ENCODE results near the gene COG1.

COG1 gene

DNA sequence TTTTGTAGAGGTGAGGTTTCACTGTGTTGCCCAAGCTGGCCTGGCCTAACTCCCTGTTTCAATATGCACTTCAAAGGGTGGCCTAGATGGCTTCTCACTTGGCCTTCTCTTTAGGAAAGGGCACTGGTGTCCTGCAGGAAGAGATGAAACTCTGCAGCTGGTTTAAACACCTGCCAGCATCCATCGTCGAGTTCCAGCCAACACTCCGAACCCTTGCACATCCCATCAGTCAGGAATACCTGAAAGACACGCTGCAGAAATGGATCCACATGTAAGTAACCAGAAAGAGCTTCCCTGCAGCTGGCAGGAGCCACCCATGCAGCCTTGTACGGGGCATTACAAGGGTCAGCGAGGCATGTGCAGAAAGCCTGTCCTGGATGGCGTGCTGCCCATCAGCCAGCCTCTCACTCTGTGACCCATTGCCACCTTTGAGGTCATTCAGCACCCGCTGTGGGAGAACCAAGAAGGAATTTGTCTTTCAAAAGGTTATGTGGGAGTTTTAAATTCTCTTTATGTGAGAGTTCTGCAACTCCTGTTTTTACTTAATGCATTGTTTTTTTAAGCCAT is 7.0 kb downstream of the COG1 start:
- no peak for DNase-seq (ENCODE audit: low spot score)
- TF ChIP-seq, protein P1, sequence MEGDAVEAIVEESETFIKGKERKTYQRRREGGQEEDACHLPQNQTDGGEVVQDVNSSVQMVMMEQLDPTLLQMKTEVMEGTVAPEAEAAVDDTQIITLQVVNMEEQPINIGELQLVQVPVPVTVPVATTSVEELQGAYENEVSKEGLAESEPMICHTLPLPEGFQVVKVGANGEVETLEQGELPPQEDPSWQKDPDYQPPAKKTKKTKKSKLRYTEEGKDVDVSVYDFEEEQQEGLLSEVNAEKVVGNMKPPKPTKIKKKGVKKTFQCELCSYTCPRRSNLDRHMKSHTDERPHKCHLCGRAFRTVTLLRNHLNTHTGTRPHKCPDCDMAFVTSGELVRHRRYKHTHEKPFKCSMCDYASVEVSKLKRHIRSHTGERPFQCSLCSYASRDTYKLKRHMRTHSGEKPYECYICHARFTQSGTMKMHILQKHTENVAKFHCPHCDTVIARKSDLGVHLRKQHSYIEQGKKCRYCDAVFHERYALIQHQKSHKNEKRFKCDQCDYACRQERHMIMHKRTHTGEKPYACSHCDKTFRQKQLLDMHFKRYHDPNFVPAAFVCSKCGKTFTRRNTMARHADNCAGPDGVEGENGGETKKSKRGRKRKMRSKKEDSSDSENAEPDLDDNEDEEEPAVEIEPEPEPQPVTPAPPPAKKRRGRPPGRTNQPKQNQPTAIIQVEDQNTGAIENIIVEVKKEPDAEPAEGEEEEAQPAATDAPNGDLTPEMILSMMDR (IDR thresholded peaks at IDR 0.05; ENCODE audit: extremely low read depth, insufficient read depth, missing control alignments): no peak
- in situ Hi-C loops (cut with MboI; ENCODE audit: low pct_unique_long_range_greater_than_20kb, low sequenced_read_pairs, unreplicated experiment): loop anchor here (25.0 kb wide), 2 partner anchors 463 to 638 kb away; no protein-coding TSS in a partner anchor

DNA sequence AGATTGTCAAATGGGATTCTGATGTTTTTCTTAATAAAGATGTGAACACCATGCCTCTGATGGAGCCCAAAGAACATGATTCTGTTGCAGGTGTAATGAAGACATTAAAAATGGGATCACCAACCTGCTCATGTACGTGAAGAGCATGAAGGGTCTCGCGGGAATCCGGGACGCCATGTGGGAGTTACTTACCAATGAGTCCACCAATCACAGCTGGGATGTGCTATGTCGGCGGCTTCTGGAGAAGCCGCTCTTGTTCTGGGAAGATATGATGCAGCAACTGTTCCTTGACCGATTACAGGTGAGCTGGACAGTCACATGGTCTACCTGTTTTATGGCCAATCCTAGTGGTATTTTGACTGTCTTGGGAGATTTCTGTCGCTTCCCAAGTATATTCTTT is 7.6 kb downstream of the COG1 start:
- in situ Hi-C loops (cut with MboI; ENCODE audit: low pct_unique_long_range_greater_than_20kb, low sequenced_read_pairs, unreplicated experiment): no loop called here
- DNase-seq (ENCODE audit: low spot score): no peak
- TF ChIP-seq, protein P1 (IDR thresholded peaks at IDR 0.05; ENCODE audit: extremely low read depth, insufficient read depth, missing control alignments): no peak

DNA sequence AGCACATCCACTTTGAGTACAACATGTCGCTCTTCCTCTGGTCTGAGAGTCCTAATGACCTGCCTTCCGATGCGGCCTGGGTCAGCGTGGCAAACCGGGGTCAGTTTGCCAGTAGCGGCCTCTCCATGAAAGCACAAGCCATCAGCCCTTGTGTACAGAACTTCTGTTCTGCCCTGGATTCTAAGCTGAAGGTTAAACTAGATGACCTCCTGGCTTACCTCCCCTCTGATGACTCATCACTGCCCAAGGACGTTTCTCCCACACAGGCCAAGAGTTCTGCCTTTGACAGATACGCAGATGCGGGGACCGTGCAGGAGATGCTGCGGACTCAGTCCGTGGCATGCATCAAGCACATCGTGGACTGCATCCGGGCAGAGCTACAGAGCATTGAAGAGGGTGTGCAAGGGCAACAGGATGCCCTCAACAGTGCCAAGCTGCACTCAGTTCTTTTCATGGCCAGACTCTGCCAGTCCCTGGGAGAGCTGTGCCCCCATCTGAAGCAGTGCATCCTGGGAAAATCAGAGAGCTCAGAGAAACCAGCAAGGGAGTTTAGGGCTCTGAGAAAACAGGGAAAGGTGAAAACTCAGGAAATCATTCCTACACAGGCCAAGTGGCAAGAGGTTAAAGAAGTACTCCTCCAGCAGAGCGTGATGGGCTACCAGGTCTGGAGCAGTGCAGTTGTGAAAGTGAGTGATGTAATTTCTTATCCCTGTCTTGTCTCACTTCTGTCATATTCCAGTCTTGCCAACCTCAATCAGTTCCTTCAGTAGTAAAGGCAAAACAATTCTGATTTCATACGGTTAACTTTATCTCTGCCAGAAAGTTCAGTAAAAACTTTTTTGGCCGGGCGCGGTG is 8.6 kb downstream of the COG1 start:
- no peak for DNase-seq (ENCODE audit: low spot score)
- TF ChIP-seq, protein P1 (IDR thresholded peaks at IDR 0.05; ENCODE audit: extremely low read depth, insufficient read depth, missing control alignments): no peak
- in situ Hi-C loops (cut with MboI; ENCODE audit: low pct_unique_long_range_greater_than_20kb, low sequenced_read_pairs, unreplicated experiment): no loop called here

DNA sequence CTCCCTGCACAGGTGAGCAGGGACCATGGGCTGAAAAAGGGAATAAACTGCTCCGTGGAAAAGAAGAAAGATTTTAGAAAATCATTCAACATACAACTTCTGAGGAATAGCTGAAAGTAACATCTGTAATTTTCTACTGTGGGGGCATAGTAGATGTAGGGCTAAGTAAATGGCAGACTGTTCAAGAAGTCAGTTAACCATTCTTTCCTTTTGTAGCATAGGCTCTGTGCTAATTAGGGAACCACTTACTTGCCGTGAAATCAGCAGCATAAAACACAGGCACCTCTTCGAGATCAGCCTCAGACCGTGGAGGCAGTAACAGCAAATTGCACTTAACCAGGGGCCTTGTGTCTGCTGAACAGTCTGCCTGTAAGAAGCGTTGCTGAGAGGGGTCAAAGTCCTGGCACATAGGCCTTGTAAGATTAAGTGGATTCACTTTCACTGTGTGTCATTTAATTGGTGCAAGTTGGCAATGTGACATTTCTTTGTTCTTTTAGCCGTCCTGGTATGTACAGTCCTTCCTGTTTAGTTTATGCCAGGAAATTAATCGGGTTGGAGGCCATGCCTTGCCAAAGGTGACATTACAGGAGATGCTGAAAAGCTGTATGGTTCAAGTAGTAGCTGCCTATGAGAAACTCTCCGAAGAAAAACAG is 10.4 kb downstream of the COG1 start:
- in situ Hi-C loops (cut with MboI; ENCODE audit: low pct_unique_long_range_greater_than_20kb, low sequenced_read_pairs, unreplicated experiment): no loop called here
- no peak for DNase-seq (ENCODE audit: low spot score)

DNA sequence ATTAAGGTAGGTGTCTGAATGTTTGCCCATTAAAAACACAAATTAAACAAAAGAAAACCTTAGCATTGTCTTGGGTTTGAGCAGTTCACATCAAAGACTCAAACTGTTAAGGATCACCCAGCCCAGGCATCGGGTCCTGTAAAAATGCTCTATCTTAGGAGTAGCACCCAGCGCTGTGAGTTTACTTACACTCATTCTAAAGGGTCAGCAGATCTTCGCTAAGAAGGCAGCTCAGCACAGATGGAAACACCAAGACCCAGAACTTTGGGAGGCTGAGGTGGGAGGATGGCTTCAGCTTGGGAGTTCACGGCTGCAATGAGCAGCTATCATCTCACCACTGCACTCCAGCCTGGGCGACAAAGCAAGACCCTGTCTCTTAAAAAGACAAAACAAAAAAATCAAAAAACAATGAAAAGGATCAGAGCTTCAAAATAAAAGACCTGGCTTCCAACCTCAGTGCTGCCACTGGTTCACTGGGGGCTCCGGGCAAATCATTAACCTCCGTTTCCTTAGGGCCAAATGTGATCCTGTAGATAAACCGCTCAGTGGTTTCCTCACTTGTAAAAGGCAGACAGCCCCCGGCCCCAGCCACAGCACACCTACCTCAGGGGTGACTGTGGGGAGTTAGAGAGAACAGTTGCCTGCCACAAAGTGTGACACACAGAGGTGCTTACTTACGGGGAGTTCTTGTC is 11.1 kb downstream of the COG1 start:
- in situ Hi-C loops (cut with MboI; ENCODE audit: low pct_unique_long_range_greater_than_20kb, low sequenced_read_pairs, unreplicated experiment): no loop called here
- DNase-seq (ENCODE audit: low spot score): no peak
- TF ChIP-seq, protein P1 (IDR thresholded peaks at IDR 0.05; ENCODE audit: extremely low read depth, insufficient read depth, missing control alignments): no peak

More for the DNA sequence above, 10.4 kb downstream of the COG1 start:
- TF ChIP-seq, protein P1 (IDR thresholded peaks at IDR 0.05; ENCODE audit: extremely low read depth, insufficient read depth, missing control alignments): no peak

DNA sequence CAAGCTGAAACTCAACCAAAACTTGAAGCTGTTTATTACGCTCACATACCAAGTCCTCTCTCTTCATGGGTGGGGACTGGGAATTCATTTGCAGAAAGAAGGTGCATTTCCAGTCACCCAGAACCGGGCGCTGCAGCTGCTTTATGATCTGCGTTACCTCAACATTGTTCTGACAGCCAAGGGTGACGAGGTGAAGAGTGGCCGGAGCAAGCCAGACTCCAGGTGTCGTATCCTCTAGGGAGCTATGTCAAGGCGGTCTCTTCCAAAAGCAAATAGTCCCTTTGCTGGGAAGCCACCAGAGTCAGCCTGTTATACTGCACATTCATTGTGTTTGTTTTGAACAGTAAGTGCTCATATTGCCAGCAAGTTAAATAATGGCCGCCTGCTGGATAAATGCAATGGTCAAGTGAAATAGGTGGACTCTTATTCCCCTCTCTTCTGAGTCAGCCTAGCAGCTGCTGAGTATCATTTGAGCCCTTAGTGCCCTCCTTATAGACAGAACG is 12.7 kb downstream of the COG1 start:
- DNase-seq (ENCODE audit: low spot score): no peak
- TF ChIP-seq, protein P1 (IDR thresholded peaks at IDR 0.05; ENCODE audit: extremely low read depth, insufficient read depth, missing control alignments): no peak
- in situ Hi-C loops (cut with MboI; ENCODE audit: low pct_unique_long_range_greater_than_20kb, low sequenced_read_pairs, unreplicated experiment): no loop called here
